Choroid plexus epithelial cell (primary cell): Measurements from ENCODE around the gene EHF.

ENCODE experiments used
- DNase-seq: peaks from one replicate; pipeline ENCODE4 v3.0.0-alpha.2; 2010; ENCODE audit warnings: low read depth
- H3K4me3 ChIP-seq: 2 replicates; pipeline ENCODE4 v1.5.1; 2011; ENCODE audit warnings: low read depth, mild to moderate bottlenecking, control low read depth, low read length, moderate library complexity
- CTCF ChIP-seq: conservative IDR thresholded peaks from 2 replicates; pipeline ENCODE4 v1.5.1; 2011; ENCODE audit warnings: low read depth, mild to moderate bottlenecking, control low read depth, inconsistent platforms, low read length, moderate library complexity

EHF gene

GRCh38 chr11:34638897-34639296 is 18.0 kb downstream of the EHF start:
- TF ChIP-seq CTCF = no peak
- H3K4me3 ChIP-seq = no peak overlapping the region
- DNase-seq = no peak

GRCh38 chr11:34639545-34639944 is 18.7 kb downstream of the EHF start:
- no peak for TF ChIP-seq CTCF
- no peak for DNase-seq
- H3K4me3 ChIP-seq = no peak overlapping the region

GRCh38 chr11:34640050-34640923 is 19.4 kb downstream of the EHF start:
- TF ChIP-seq CTCF = no peak
- DNase-seq = peak; percentile 52
- H3K4me3 ChIP-seq = no peak overlapping the region

- no peak for TF ChIP-seq CTCF
- DNase-seq = no peak
- H3K4me3 ChIP-seq = no peak overlapping the region
Measured at GRCh38 chr11:34640924-34641275, 20.0 kb downstream of the EHF start.

GRCh38 chr11:34641456-34641855 is 20.6 kb downstream of the EHF start:
- no peak overlapping the region for H3K4me3 ChIP-seq
- TF ChIP-seq CTCF = no peak
- DNase-seq = no peak

- no peak for TF ChIP-seq CTCF
- H3K4me3 ChIP-seq = no peak overlapping the region
Measured at GRCh38 chr11:34642001-34642554, 21.2 kb downstream of the EHF start.

GRCh38 chr11:34642873-34643272 is 22.0 kb downstream of the EHF start:
- TF ChIP-seq CTCF = no peak
- no peak overlapping the region for H3K4me3 ChIP-seq
- no peak for DNase-seq

More at GRCh38 chr11:34642001-34642554, 21.2 kb downstream of the EHF start:
- DNase-seq = no peak
